22Rv1 (cell line): ENCODE results near the gene COL4A2.

ENCODE experiments used
- CTCF ChIP-seq: fragments of 450-650 bp; IDR thresholded peaks from 2 replicates; pipeline ENCODE4 v1.5.1; 2017; ENCODE audit warnings: mild to moderate bottlenecking
- ZFX ChIP-seq: fragments of 450-650 bp; IDR thresholded peaks from 2 replicates; pipeline ENCODE4 v1.6.1; 2017; ENCODE audit warnings: antibody characterized with exemption, borderline replicate concordance

DNA sequence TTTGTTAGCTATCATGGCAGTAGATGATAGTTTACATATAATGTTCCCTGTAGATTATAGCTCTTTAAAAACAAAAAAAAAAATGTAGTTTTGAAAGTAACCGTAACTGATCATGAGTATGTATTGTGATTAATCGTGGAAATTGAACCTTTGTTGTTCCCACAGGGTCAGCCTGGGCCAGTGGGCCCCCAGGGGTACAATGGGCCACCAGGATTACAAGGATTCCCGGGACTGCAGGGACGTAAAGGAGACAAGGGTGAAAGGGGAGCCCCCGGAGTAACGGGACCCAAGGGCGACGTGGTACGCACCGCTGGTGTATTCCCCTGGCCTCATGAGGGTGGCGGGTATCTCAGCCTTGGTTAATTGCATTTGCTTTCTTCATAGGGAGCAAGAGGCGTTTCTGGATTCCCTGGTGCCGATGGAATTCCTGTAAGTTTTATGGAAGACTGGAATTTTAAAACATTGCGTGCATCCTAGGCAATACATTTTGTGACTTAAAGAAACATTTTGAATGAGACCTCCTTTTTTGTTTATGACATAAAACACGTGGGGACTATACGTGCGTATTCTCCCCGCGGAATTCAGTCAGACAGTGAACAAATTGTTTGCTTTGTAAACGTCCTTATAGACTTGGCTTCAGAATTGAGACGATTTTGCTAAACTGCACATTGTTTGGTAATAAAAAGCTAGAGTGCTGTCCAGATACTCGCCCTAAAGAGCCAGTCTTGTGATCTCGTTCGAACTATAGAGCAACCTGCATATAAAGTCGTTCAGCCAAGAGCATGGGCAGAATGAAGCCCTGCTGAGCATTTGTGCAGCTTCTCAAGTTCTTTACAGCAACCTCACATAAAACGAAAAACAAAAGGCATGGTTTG, 117.7 kb downstream of the COL4A2 start:
- no peak for TF ChIP-seq CTCF
- TF ChIP-seq ZFX: no peak
